HTR-8/SVneo (cell line): ENCODE measurements around the gene TPTE.
"Not testable (repeated sequence)": the region's sequence is repeated elsewhere in the genome, so short reads cannot be mapped to it uniquely, and the experiment has no call there.

Experiments used
- DNase-seq: peaks from one replicate; pipeline ENCODE4 v3.0.0; 2011; ENCODE audit warnings: low spot score, mixed read lengths; ENCODE audit not compliant: insufficient read length
- FAIRE-seq: peaks from 2 replicates; lab custom pipeline; 2011; peaks lifted over from hg19 to GRCh38; lab: Jason Lieb, UNC

TPTE gene

GRCh38 chr21:10521091-10521598 is at the start of gene TPTE:
Gene TPTE, plus strand, starts transcription at chr21:10521583. Its CDS starts 17,141 bp downstream, at chr21:10538724.
- DNase-seq (no peak), FAIRE-seq (no peak)

- not testable (repeated sequence) for FAIRE-seq, DNase-seq
Observed at GRCh38 chr21:10471999-10472398, 49.4 kb upstream of the TPTE start.

- not testable (repeated sequence) for FAIRE-seq
Observed at GRCh38 chr21:10477794-10478193, 43.6 kb upstream of the TPTE start.

GRCh38 chr21:10479875-10480274 is 41.5 kb upstream of the TPTE start:
- DNase-seq, FAIRE-seq: not testable (repeated sequence)

More at GRCh38 chr21:10477794-10478193, 43.6 kb upstream of the TPTE start:
- not testable (repeated sequence) for DNase-seq

GRCh38 chr21:10484864-10485263 is 36.5 kb upstream of the TPTE start:
- not testable (repeated sequence) for FAIRE-seq, DNase-seq

GRCh38 chr21:10490453-10490852 is 30.9 kb upstream of the TPTE start:
- not testable (repeated sequence) for DNase-seq, FAIRE-seq

GRCh38 chr21:10511116-10511515 is 10.3 kb upstream of the TPTE start:
- no peak for FAIRE-seq
- DNase-seq: no peak

- not testable (repeated sequence) for FAIRE-seq, DNase-seq
Observed at GRCh38 chr21:10516889-10517288, 4.5 kb upstream of the TPTE start.

GRCh38 chr21:10517904-10518303 is 3.5 kb upstream of the TPTE start:
- FAIRE-seq, DNase-seq: not testable (repeated sequence)

GRCh38 chr21:10521835-10522500 is 585 bp downstream of the TPTE start:
- FAIRE-seq, DNase-seq: not testable (repeated sequence)

GRCh38 chr21:10539956-10540355 is 18.6 kb downstream of the TPTE start:
- DNase-seq (no peak), FAIRE-seq (no peak)

- not testable (repeated sequence) for FAIRE-seq, DNase-seq
Observed at GRCh38 chr21:10544376-10544775, 23.0 kb downstream of the TPTE start.

GRCh38 chr21:10547868-10548267 is 26.5 kb downstream of the TPTE start:
- DNase-seq, FAIRE-seq: not testable (repeated sequence)

GRCh38 chr21:10548331-10548954 is 27.1 kb downstream of the TPTE start:
- DNase-seq: not testable (repeated sequence)

GRCh38 chr21:10570803-10571202 is 49.4 kb downstream of the TPTE start:
- not testable (repeated sequence) for FAIRE-seq, DNase-seq

More at GRCh38 chr21:10548331-10548954, 27.1 kb downstream of the TPTE start:
- not testable (repeated sequence) for FAIRE-seq

GRCh38 chr21:10574531-10575310 is 53.3 kb downstream of the TPTE start:
- FAIRE-seq, DNase-seq: not testable (repeated sequence)

- no peak for FAIRE-seq
Observed at GRCh38 chr21:10575311-10575667, 53.9 kb downstream of the TPTE start.

GRCh38 chr21:10578910-10579309 is 57.5 kb downstream of the TPTE start:
- not testable (repeated sequence) for DNase-seq, FAIRE-seq

More at GRCh38 chr21:10575311-10575667, 53.9 kb downstream of the TPTE start:
- DNase-seq: no peak

- not testable (repeated sequence) for FAIRE-seq, DNase-seq
Observed at GRCh38 chr21:10589115-10589514, 67.7 kb downstream of the TPTE start.

GRCh38 chr21:10607074-10607473 is 85.7 kb downstream of the TPTE start:
- not testable (repeated sequence) for FAIRE-seq, DNase-seq
